Natural killer cell treated with Interleukin-12 subunit alpha and Interleukin-12 subunit beta and Interleukin-15 and Interleukin-18, amount 100 ng/mL, for 72 hours (primary cell): ENCODE data around the gene RTBDN. TPM values are rescaled to one million over a fixed set of nuclear protein-coding genes. Genes with fewer than 3 reads are reported as not detected.
A peak's percentile ranks its signal among the peaks of the same experiment; 100 is the strongest.

Source experiments
- ATAC-seq, 2 donors: fragments of 150-1000 bp; cut with Tn5 transposase in 1 of 2; sonication (Bioruptor Pico), chemical (Tn5 transposase) in 1 of 2; 2 replicates each; pipeline ENCODE4 v1.10.0; 2021
- DNase-seq: peaks from one replicate; pipeline ENCODE4 v3.0.0; 2022; ENCODE audit warnings: low spot score
- H3K27ac Mint-ChIP-seq, 2 donors: 1 replicate in 1 of 2; 2 replicates in 1 of 2; pipeline ENCODE4 v1.8.0; 2022; ENCODE audit warnings: mixed read lengths in 2 of 2, mild to moderate bottlenecking in 1 of 2, moderate library complexity in 1 of 2
- H3K27me3 Mint-ChIP-seq, 2 donors: 1 replicate in 1 of 2; 2 replicates in 1 of 2; pipeline ENCODE4 v1.8.0; 2022; ENCODE audit warnings: mixed read lengths in 2 of 2
- H3K36me3 Mint-ChIP-seq: one replicate; pipeline ENCODE4 v1.8.0; 2022; ENCODE audit warnings: mixed read lengths
- H3K4me1 Mint-ChIP-seq, 2 donors: 1 replicate in 1 of 2; 2 replicates in 1 of 2; pipeline ENCODE4 v1.8.0; 2022; ENCODE audit warnings: low read depth in 2 of 2, mixed read lengths in 2 of 2, mild to moderate bottlenecking in 1 of 2
- H3K4me3 Mint-ChIP-seq: one replicate; pipeline ENCODE4 v1.8.0; 2022; ENCODE audit warnings: mixed read lengths
- H3K9me3 Mint-ChIP-seq: 2 replicates; pipeline ENCODE4 v1.8.0; 2022; ENCODE audit warnings: mixed read lengths
- total RNA-seq, 2 donors: library from RNA; stranded (reverse); gene quantifications; one replicate each; pipeline ENCODE4 v1.2.3, GENCODE V29; 2022

RTBDN gene
- total RNA-seq, 2 donors from 2014 or later: not detected

DNA sequence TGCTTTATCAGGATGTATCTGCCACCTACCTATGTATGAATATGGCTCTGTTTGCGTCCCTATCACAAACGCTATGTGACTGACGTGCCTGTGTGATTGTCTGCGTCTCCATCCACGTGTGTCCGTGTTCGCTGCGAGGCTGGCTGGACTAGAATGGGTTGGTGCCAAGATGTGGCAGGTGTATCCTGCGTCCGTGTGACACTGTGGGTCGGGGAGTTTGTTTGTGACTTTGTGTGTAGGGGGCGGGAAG is 52.3 kb downstream of the RTBDN start:
- Mint-ChIP-seq H3K4me3 (peak overlapping the region; percentile 84), H3K27me3 (no peaks in the 10 kb centered on the region), H3K27ac (peak overlapping the region in 1 of 2 donors; percentile 81), H3K36me3 (no peaks in the 10 kb centered on the region), H3K4me1 (peaks cover 25 to 26% of the 10 kb centered on the region in 2 donors), H3K9me3 (no peaks in the 10 kb centered on the region)
- ATAC-seq (no peak), DNase-seq (no peak)

DNA sequence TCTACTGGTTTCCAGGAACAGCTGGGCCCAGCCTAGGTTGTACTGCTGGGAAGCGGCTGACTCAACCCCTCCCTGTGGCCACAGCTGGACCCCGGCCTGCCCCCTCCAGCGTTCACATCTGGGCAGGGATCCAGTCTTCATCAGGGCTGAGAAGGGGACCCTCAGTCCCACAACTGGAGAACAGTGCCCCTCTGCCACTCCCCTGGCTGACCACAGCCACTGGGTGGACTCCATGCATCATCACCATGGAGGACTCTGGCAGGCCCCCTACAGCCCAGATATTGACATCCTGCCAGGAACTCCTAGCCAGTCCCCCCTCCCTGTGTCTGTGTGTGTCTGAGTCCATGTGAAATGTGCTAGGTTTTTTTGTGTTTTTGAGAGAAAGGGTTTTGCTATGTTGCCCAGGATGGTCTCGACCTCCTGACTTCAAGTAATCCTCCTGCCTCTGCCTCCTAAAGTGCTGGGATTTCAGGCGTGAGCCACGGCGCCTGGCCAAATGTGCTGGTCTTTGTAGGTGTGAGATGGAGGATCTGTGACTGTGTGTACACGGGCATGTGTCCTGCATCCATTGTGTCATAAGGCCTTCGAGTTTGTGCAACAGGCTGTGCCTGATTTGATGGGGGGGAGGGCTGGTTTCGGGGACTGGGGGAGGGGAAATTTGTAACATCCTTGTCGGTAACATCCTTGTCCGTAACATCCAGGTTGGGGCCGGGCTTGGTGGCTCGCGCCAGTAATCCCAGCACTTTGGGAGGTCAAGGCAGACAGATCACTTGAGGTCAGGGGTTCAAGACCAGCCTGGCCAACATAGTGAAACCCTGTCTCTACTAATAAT is 55.0 kb downstream of the RTBDN start:
- DNase-seq: no peak

DNA sequence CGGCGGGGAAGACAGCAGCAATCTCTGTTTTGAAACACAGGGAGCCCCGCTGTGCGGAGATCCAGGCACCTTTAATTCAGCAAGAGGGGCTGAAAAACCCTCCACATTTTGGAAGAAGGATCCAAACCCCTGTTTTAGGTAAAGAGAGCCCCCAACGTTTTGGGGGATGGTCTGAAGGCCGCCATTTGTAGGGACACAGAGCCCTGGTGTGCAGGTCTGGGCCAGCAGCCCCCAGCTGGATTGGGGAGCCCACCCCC is 55.5 kb downstream of the RTBDN start:
- Mint-ChIP-seq H3K4me1 (peaks cover 26 to 29% of the 10 kb centered on the region in 2 donors), H3K4me3 (peak overlapping the region; percentile 92), H3K27me3 (no peaks in the 10 kb centered on the region), H3K27ac (peak overlapping the region; percentile 82 to 92), H3K36me3 (no peaks in the 10 kb centered on the region), H3K9me3 (no peaks in the 10 kb centered on the region)
- ATAC-seq (no peak), DNase-seq (no peak)

More for the DNA sequence above, 55.0 kb downstream of the RTBDN start:
- H3K9me3 Mint-ChIP-seq: no peaks in the 10 kb centered on the region
- H3K27ac Mint-ChIP-seq: peak overlapping the region; percentile 82 to 92
- H3K4me3 Mint-ChIP-seq: peak overlapping the region; percentile 92
- ATAC-seq: no peak
- no peaks in the 10 kb centered on the region for H3K27me3 Mint-ChIP-seq
- peaks cover 25 to 28% of the 10 kb centered on the region in 2 donors for H3K4me1 Mint-ChIP-seq
- H3K36me3 Mint-ChIP-seq: no peaks in the 10 kb centered on the region

DNA sequence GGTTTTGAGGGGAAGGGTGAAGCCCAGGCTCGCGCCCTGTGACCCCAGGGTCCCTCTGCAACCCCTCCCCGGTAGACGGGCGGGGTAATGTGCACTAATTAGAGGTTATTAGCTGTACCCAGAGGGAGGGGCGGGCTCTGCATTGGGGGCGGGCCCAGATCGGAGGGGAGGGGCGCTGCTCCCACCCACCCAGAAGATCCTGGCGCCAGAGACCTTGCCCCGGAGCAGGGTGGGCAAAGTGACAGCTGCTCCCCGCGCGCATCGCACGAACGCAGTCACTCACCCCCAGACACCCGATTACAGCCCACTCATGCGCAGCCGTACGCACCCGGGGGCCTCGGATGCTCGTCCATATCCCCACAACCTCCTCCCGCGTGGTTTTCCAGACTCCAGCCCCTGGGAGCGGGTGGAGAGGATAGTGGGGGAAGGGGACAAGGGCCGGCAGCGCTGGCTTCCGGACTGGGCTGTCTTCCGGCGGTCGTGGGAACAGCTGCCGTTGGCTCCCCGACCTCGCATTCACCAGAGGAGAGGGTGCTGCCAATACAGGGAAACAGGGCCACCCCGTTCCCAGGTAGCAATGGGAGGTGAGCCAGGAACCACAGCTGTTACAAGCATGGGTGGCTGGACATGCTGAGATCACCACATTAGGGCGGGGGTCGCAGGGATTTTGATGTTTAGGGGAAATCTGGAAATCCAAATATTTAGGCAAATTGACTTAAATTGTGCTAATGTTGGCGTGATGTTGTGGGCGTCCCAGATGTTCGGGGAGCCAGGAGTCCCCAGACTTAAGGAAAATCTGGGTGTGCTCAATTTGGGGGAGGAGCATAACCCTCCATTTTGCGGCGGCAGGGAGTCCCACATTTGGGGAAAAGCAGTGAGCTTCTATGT is 56.1 kb downstream of the RTBDN start:
- ATAC-seq (no peak), DNase-seq (peak; percentile 76)
- Mint-ChIP-seq H3K9me3 (no peaks in the 10 kb centered on the region), H3K4me3 (peak overlapping the region; percentile 92), H3K27ac (peak overlapping the region; percentile 82 to 92), H3K27me3 (no peaks in the 10 kb centered on the region), H3K4me1 (peaks cover 29 to 30% of the 10 kb centered on the region in 2 donors), H3K36me3 (no peaks in the 10 kb centered on the region)

DNA sequence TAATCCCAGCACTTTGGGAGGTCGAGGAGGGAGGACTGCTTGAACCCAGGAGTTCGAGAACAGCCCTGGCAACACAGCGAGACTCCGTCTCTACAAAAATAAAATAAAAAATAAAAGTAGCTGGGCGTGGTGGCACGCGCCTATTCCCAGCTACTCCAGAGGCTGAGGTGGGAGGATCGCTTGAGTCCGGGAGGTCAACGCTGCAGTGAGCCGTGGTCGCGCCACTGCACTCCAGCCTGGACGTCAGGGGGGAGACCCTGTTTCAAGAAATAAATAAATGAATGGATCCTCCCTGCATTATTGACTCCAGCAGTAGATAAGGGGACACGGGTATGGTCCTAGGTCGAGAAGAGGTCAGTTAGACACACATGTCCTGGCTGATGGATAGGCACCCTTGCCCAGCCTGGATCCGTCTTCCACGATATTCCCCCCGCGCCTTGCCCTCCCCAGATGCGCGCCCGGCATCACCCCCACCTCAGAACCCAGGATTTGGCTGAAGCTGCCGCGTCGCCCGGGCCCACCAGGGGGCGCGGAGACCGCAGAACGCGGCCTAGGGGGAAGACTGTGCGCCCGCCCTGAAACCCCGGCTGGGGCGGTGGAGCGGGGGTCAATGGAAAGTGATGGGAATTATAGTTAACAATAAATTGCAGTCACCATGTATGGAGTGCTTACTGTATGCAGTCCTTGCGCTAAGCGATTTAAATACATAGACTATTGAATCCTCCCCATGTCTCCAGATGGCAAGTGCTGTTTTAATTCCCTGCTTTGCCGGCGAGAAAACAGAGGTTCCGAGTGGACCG is 57.0 kb downstream of the RTBDN start:
- peak; percentile 56 to 65 for ATAC-seq
- H3K4me3 Mint-ChIP-seq: peak overlapping the region; percentile 92
- no peaks in the 10 kb centered on the region for H3K27me3 Mint-ChIP-seq
- peak overlapping the region; percentile 82 to 92 for H3K27ac Mint-ChIP-seq
- H3K36me3 Mint-ChIP-seq: no peaks in the 10 kb centered on the region
- peak; percentile 87 for DNase-seq
- peaks cover 29 to 30% of the 10 kb centered on the region in 2 donors for H3K4me1 Mint-ChIP-seq
- no peaks in the 10 kb centered on the region for H3K9me3 Mint-ChIP-seq

Other genes with a start within 250 kb of the RTBDN start
- gene ZNF490, start 223.8 kb downstream of the RTBDN start, total RNA-seq: 10 to 100 TPM; 12.5 to 15.6 TPM
- 10 to 100 TPM; 28.7 to 29.1 TPM for gene ZNF791, start 223.7 kb downstream of the RTBDN start, total RNA-seq
- 100 to 1,000 TPM; 135 to 199 TPM for gene MAN2B1, start 167.8 kb downstream of the RTBDN start, total RNA-seq
- gene WDR83, start 167.8 kb downstream of the RTBDN start, total RNA-seq: 10 to 100 TPM; 18.6 to 25.1 TPM
- gene DHPS, start 152.7 kb downstream of the RTBDN start, total RNA-seq: 100 to 1,000 TPM; 127 to 148 TPM
- gene GNG14, start 146.6 kb downstream of the RTBDN start, total RNA-seq: not detected
- 10 to 100 TPM in 1 of 2 donors, 1 to 10 TPM in 1; 5.6 to 15.4 TPM for gene FBXW9, start 137.9 kb downstream of the RTBDN start, total RNA-seq
- 100 to 1,000 TPM in 1 of 2 donors, 10 to 100 TPM in 1; 76.9 to 229 TPM for gene TNPO2, start 110.6 kb downstream of the RTBDN start, total RNA-seq
- 100 to 1,000 TPM; 154 to 196 TPM for gene TRIR, start 99.9 kb downstream of the RTBDN start, total RNA-seq
- 10 to 100 TPM; 48.9 to 70.8 TPM for gene GET3, start 97.1 kb downstream of the RTBDN start, total RNA-seq
- gene BEST2, start 82.8 kb downstream of the RTBDN start, total RNA-seq: not detected
- gene HOOK2, start 59.0 kb downstream of the RTBDN start, total RNA-seq: 10 to 100 TPM; 19.5 to 20.7 TPM
- gene JUNB, start 43.1 kb downstream of the RTBDN start, total RNA-seq: 100 to 1,000 TPM; 252 to 329 TPM
- 100 to 1,000 TPM; 150 to 226 TPM for gene PRDX2, start 32.8 kb downstream of the RTBDN start, total RNA-seq
- 10 to 100 TPM in 1 of 2 donors, 1 to 10 TPM in 1; 8.7 to 19.5 TPM for gene THSD8, start 32.5 kb downstream of the RTBDN start, total RNA-seq
- 10 to 100 TPM; 20.8 to 63.5 TPM for gene RNASEH2A, start 28.0 kb downstream of the RTBDN start, total RNA-seq
- gene MAST1, start 3.9 kb upstream of the RTBDN start, total RNA-seq: under 1 TPM in 1 of 2 donors, not detected in 1; 0.31 TPM
- 10 to 100 TPM; 30.3 to 32.7 TPM for gene DNASE2, start 46.9 kb upstream of the RTBDN start, total RNA-seq
- under 1 TPM; 0.52 to 0.89 TPM for gene KLF1, start 52.6 kb upstream of the RTBDN start, total RNA-seq
- 10 to 100 TPM; 41.5 to 77.2 TPM for gene GCDH, start 56.6 kb upstream of the RTBDN start, total RNA-seq
- gene SYCE2, start 84.7 kb upstream of the RTBDN start, total RNA-seq: 1 to 10 TPM in 1 of 2 donors, under 1 TPM in 1; 0.78 to 1.1 TPM
- gene FARSA, start 99.1 kb upstream of the RTBDN start, total RNA-seq: 100 to 1,000 TPM; 130 to 196 TPM
- gene CALR, start 104.0 kb upstream of the RTBDN start, total RNA-seq: 1,000 to 10,000 TPM; 1,328 to 1,513 TPM
- gene RAD23A, start 111.3 kb upstream of the RTBDN start, total RNA-seq: 100 to 1,000 TPM; 112 to 148 TPM
- 10 to 100 TPM; 15.9 to 32.3 TPM for gene GADD45GIP1, start 122.6 kb upstream of the RTBDN start, total RNA-seq
- gene DAND5, start 135.0 kb upstream of the RTBDN start, total RNA-seq: not detected
- gene NFIX, start 160.9 kb upstream of the RTBDN start, total RNA-seq: under 1 TPM; 0.31 to 0.89 TPM